Measurements from ENCODE around the gene ZBBX.

DNA sequence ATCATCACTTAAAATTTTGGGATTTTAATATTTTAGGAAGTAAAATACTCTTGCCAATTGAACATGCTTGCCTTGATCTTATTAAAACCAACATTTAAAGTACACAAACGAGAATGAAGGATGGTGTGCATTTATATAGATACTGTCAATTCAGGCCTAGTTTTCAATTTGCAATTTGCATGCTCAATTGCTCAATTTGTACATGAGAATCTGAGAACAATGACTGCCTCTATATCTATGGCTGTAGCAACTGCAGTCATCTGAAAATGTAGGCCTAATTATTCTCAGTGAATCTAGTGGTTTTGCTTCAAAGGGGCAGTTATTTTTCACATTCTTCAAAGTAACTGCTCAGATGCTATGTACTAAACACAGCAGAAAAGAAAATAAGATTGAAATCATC lies 18.8 kb downstream of the ZBBX start:
- TF ChIP-seq, protein P1, sequence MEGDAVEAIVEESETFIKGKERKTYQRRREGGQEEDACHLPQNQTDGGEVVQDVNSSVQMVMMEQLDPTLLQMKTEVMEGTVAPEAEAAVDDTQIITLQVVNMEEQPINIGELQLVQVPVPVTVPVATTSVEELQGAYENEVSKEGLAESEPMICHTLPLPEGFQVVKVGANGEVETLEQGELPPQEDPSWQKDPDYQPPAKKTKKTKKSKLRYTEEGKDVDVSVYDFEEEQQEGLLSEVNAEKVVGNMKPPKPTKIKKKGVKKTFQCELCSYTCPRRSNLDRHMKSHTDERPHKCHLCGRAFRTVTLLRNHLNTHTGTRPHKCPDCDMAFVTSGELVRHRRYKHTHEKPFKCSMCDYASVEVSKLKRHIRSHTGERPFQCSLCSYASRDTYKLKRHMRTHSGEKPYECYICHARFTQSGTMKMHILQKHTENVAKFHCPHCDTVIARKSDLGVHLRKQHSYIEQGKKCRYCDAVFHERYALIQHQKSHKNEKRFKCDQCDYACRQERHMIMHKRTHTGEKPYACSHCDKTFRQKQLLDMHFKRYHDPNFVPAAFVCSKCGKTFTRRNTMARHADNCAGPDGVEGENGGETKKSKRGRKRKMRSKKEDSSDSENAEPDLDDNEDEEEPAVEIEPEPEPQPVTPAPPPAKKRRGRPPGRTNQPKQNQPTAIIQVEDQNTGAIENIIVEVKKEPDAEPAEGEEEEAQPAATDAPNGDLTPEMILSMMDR (conservative IDR thresholded peaks at IDR 0.05; ENCODE audit: low read depth, low read length): no peak
- no peak for TF ChIP-seq POLR2A (IDR thresholded peaks at IDR 0.05; ENCODE audit: low read depth, low read length)
- no peak for TF ChIP-seq MXI1 (IDR thresholded peaks at IDR 0.05; ENCODE audit: borderline replicate concordance, low read depth, low read length)
- TF ChIP-seq SMC3 (IDR thresholded peaks at IDR 0.05; ENCODE audit: low read depth, low read length): no peak
- no peak for TF ChIP-seq RAD21 (IDR thresholded peaks at IDR 0.05; ENCODE audit: low read length)
- TF ChIP-seq CEBPB (IDR thresholded peaks at IDR 0.05; ENCODE audit: low read depth, low read length): no peak
- no peak for TF ChIP-seq RCOR1 (IDR thresholded peaks at IDR 0.05; ENCODE audit: insufficient replicate concordance, low read length)
- TF ChIP-seq FOS (IDR thresholded peaks at IDR 0.05; ENCODE audit: low read depth, low read length): no peak
